Activated CD8-positive, alpha-beta memory T cell treated with anti-CD3 and anti-CD28 coated beads, Interleukin-2, amount 10 ng/mL, durations not matched to agents 7 days and 5 days (primary cell): ENCODE data around the gene VAMP4. TPM values are rescaled to one million over a fixed set of nuclear protein-coding genes. Genes with fewer than 3 reads are reported as not detected.

ENCODE experiments used
- ATAC-seq: fragments of 150-1000 bp; cut with Tn5 transposase; one replicate; pipeline ENCODE4 v1.10.0; 2021; ENCODE audit warnings: moderate library complexity
- CTCF ChIA-PET: fragments of 350-600 bp; sonication (Branson Sonifier 250); formaldehyde crosslinking; loops from one replicate; lab custom pipeline; 2021; ENCODE audit warnings: antibody characterized with exemption; lab: Charles Lee
- DNase-seq: peaks from one replicate; pipeline ENCODE4 v3.0.0-alpha.2; 2020
- H3K27ac Mint-ChIP-seq: one replicate; pipeline ENCODE4 v1.8.0; 2021; ENCODE audit warnings: mild to moderate bottlenecking, mixed read lengths
- H3K27me3 Mint-ChIP-seq: one replicate; pipeline ENCODE4 v1.8.0; 2021; ENCODE audit warnings: mixed read lengths
- H3K36me3 Mint-ChIP-seq: one replicate; pipeline ENCODE4 v1.8.0; 2021; ENCODE audit warnings: mild to moderate bottlenecking, mixed read lengths
- H3K4me1 Mint-ChIP-seq: one replicate; pipeline ENCODE4 v1.8.0; 2021; ENCODE audit warnings: mixed read lengths
- H3K4me3 Mint-ChIP-seq: one replicate; pipeline ENCODE4 v1.8.0; 2021; ENCODE audit warnings: mild to moderate bottlenecking, moderate library complexity, mixed read lengths
- H3K9me3 Mint-ChIP-seq: one replicate; pipeline ENCODE4 v1.8.0; 2022; ENCODE audit warnings: low read depth, mixed read lengths
- total RNA-seq, 2 experiments: library from RNA; stranded (reverse); gene quantifications; one replicate each; pipeline ENCODE4 v1.2.3, GENCODE V29; 2021

Gene VAMP4
- total RNA-seq, 2 experiments from 2014 or later: 12.5 to 16.9 TPM

GRCh38 chr1:171769171-171769570 is 27.3 kb upstream of the VAMP4 start:
- DNase-seq (no peak), ATAC-seq (no peak)
- H3K4me3 Mint-ChIP-seq: no peak overlapping the region
- H3K36me3 Mint-ChIP-seq: no peaks in the 10 kb centered on the region
- H3K27ac Mint-ChIP-seq: no peak overlapping the region
- H3K9me3 Mint-ChIP-seq: no peaks in the 10 kb centered on the region
- CTCF ChIA-PET: no interaction called here
- H3K4me1 Mint-ChIP-seq: no peaks in the 10 kb centered on the region
- H3K27me3 Mint-ChIP-seq: peaks cover 18% of the 10 kb centered on the region

GRCh38 chr1:171763764-171764163 is 21.9 kb upstream of the VAMP4 start:
- Mint-ChIP-seq H3K27ac (no peak overlapping the region), H3K36me3 (no peaks in the 10 kb centered on the region), H3K4me3 (no peak overlapping the region), H3K4me1 (no peaks in the 10 kb centered on the region), H3K9me3 (no peaks in the 10 kb centered on the region), H3K27me3 (peaks cover 17% of the 10 kb centered on the region)
- CTCF ChIA-PET: no interaction called here
- no peak for DNase-seq
- no peak for ATAC-seq

- CTCF ChIA-PET: interaction anchor here (0.7 kb wide), 1 partner anchor 98 kb away, joined by 3 read pairs; no protein-coding TSS in a partner anchor
- Mint-ChIP-seq H3K27me3 (peaks cover 24% of the 10 kb centered on the region), H3K4me3 (no peak overlapping the region), H3K27ac (no peak overlapping the region), H3K36me3 (no peaks in the 10 kb centered on the region), H3K4me1 (no peaks in the 10 kb centered on the region), H3K9me3 (no peaks in the 10 kb centered on the region)
- ATAC-seq (no peak), DNase-seq (no peak)
Observed at GRCh38 chr1:171762143-171762563, 20.3 kb upstream of the VAMP4 start.

DNA sequence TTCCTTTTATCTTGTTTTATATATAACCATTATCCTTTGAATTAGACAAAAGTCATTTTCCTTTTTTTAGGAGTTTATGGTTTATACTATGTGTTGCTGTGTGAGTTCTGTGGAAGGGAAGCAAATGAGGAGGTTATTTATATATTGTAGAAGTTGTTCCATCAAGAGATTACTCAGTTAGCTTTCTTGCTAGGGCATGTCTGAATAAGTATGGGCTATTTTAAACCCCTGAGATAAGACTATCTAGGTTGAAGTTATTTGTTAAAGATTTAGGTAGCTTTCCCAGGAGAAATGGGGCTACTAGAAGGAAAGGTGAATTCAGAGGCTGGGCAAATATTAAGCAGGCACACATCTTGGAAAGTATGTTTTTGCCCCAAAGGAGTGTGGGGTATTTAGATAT is 16.1 kb upstream of the VAMP4 start:
- CTCF ChIA-PET: interaction anchor here (1.4 kb wide), 1 partner anchor 9 kb away, joined by 3 read pairs; no protein-coding TSS in a partner anchor
- Mint-ChIP-seq H3K4me3 (no peak overlapping the region), H3K27ac (no peak overlapping the region), H3K4me1 (peaks cover 2% of the 10 kb centered on the region), H3K9me3 (no peaks in the 10 kb centered on the region), H3K27me3 (peaks cover 10% of the 10 kb centered on the region), H3K36me3 (no peaks in the 10 kb centered on the region)
- DNase-seq: no peak
- no peak for ATAC-seq

DNA sequence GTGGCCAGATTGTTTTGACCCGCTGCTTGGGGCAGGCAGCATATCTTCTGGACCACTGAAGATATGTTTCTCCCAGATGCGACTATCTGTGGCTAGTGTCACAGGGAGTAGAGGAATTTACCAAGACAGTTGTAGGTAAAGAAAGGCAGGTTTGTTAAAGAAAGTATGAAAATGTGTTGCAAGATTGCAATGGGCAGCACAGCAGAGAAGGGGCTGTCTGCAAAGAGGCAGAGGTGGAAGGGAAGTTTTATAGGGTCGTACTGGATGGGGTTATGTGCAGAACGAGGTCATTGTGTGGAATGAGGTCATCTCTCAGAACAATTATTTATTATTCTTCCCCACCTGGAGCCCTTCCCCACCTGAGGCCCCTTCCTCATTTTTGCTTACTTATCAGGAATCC is 15.0 kb upstream of the VAMP4 start:
- Mint-ChIP-seq H3K4me1 (peaks cover 5% of the 10 kb centered on the region), H3K27ac (no peak overlapping the region), H3K36me3 (no peaks in the 10 kb centered on the region), H3K4me3 (no peak overlapping the region), H3K9me3 (no peaks in the 10 kb centered on the region), H3K27me3 (peaks cover 8% of the 10 kb centered on the region)
- no peak for DNase-seq
- CTCF ChIA-PET: no interaction called here
- ATAC-seq: no peak

DNA sequence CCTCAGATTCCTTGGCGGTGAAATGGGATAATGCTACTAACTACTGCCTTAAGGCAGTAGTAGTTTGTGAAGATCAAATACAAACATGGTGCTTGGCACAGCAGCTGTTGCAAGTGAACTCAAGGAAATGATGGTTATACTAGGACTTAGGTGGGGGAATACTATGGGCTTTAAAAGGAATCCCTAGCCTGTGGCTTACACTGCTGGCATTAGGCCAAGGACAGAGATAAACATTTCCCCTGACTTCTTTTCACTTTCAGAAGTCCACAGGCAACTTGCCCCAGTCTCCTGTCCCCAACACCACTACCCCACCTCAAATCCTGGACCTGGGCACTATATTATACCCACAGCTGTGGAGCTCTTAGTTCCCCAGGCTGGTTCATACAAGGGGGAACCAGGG is 13.1 kb upstream of the VAMP4 start:
- peaks cover 13% of the 10 kb centered on the region for H3K4me1 Mint-ChIP-seq
- CTCF ChIA-PET: interaction anchor here (1.1 kb wide), 1 partner anchor 13 kb away, joined by 3 read pairs; the partner anchor contains the start of gene VAMP4
- no peak for ATAC-seq
- no peak for DNase-seq
- no peak overlapping the region for H3K27ac Mint-ChIP-seq
- no peaks in the 10 kb centered on the region for H3K9me3 Mint-ChIP-seq
- H3K36me3 Mint-ChIP-seq: peaks cover 2% of the 10 kb centered on the region
- no peak overlapping the region for H3K4me3 Mint-ChIP-seq
- H3K27me3 Mint-ChIP-seq: peaks cover 8% of the 10 kb centered on the region

GRCh38 chr1:171754353-171754705 is 12.5 kb upstream of the VAMP4 start:
- Mint-ChIP-seq H3K27me3 (peaks cover 8% of the 10 kb centered on the region), H3K4me1 (peaks cover 13% of the 10 kb centered on the region), H3K4me3 (no peak overlapping the region), H3K36me3 (peaks cover 2% of the 10 kb centered on the region), H3K9me3 (no peaks in the 10 kb centered on the region), H3K27ac (no peak overlapping the region)
- DNase-seq (no peak), ATAC-seq (no peak)
- CTCF ChIA-PET: interaction anchor here (1.1 kb wide), 1 partner anchor 12 kb away, joined by 3 read pairs; the partner anchor contains the start of gene VAMP4

DNA sequence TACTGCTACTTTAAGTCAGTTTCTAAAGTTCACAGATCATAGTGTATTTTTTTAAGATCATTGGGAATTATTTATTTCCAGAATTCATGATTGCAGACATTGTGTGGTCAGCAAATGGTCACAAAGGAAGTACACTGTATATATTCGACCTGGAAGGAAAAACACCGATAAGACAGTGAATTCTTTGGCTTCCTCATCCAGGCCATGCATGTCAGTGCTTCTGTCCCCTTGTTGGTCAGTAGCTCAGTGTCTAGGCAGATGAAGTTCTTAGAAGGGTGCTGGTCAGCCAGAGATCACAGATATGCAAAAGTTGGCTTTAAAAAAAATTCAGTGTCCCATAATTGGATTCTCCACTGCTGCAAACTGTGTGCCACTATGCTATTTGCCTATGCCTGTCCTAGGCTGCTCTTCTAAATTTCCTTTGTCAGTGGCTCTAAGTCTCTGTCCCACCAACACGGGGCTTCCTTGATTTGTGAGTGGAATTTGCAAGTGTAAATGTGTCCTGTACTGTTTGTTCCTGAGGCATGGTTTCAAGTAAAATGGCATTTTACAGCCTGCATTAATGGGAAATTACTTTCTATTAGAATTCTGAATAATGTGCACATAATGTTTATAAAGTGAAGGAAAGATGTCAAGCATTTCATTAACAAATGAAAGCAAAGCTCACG is 12.0 kb upstream of the VAMP4 start:
- Mint-ChIP-seq H3K27ac (no peak overlapping the region), H3K36me3 (peaks cover 2% of the 10 kb centered on the region), H3K27me3 (peaks cover 8% of the 10 kb centered on the region), H3K4me1 (peaks cover 13% of the 10 kb centered on the region), H3K4me3 (no peak overlapping the region), H3K9me3 (no peaks in the 10 kb centered on the region)
- CTCF ChIA-PET: interaction anchor here (1.1 kb wide), 1 partner anchor 12 kb away, joined by 3 read pairs; the partner anchor contains the start of gene VAMP4
- no peak for ATAC-seq
- DNase-seq: no peak

GRCh38 chr1:171753182-171753581 is 11.3 kb upstream of the VAMP4 start:
- ATAC-seq (no peak), DNase-seq (no peak)
- Mint-ChIP-seq H3K27ac (no peak overlapping the region), H3K4me3 (no peak overlapping the region), H3K9me3 (no peaks in the 10 kb centered on the region), H3K36me3 (peaks cover 2% of the 10 kb centered on the region), H3K4me1 (peaks cover 13% of the 10 kb centered on the region), H3K27me3 (peaks cover 6% of the 10 kb centered on the region)
- CTCF ChIA-PET: no interaction called here

GRCh38 chr1:171751221-171751620 is 9.4 kb upstream of the VAMP4 start:
- Mint-ChIP-seq H3K4me1 (peaks cover 13% of the 10 kb centered on the region), H3K27ac (peak overlapping the region; percentile 37), H3K9me3 (no peaks in the 10 kb centered on the region), H3K36me3 (peaks cover 2% of the 10 kb centered on the region), H3K4me3 (no peak overlapping the region), H3K27me3 (no peaks in the 10 kb centered on the region)
- DNase-seq (no peak), ATAC-seq (no peak)
- CTCF ChIA-PET: interaction anchor here (0.5 kb wide), 1 partner anchor 19 kb away, joined by 3 read pairs; no protein-coding TSS in a partner anchor

- H3K27me3 Mint-ChIP-seq: no peaks in the 10 kb centered on the region
- peaks cover 2% of the 10 kb centered on the region for H3K36me3 Mint-ChIP-seq
- peaks cover 14% of the 10 kb centered on the region for H3K4me1 Mint-ChIP-seq
- H3K9me3 Mint-ChIP-seq: no peaks in the 10 kb centered on the region
- CTCF ChIA-PET: no interaction called here
- H3K27ac Mint-ChIP-seq: no peak overlapping the region
- ATAC-seq (no peak), DNase-seq (no peak)
- H3K4me3 Mint-ChIP-seq: no peak overlapping the region
Observed at GRCh38 chr1:171748651-171749050, 6.8 kb upstream of the VAMP4 start.

- CTCF ChIA-PET: interaction anchor here (0.6 kb wide), 1 partner anchor 260 kb away, joined by 3 read pairs; the partner anchor contains the start of gene PRRC2C
- ATAC-seq: no peak
Observed at GRCh38 chr1:171744986-171745385, 3.1 kb upstream of the VAMP4 start.

DNA sequence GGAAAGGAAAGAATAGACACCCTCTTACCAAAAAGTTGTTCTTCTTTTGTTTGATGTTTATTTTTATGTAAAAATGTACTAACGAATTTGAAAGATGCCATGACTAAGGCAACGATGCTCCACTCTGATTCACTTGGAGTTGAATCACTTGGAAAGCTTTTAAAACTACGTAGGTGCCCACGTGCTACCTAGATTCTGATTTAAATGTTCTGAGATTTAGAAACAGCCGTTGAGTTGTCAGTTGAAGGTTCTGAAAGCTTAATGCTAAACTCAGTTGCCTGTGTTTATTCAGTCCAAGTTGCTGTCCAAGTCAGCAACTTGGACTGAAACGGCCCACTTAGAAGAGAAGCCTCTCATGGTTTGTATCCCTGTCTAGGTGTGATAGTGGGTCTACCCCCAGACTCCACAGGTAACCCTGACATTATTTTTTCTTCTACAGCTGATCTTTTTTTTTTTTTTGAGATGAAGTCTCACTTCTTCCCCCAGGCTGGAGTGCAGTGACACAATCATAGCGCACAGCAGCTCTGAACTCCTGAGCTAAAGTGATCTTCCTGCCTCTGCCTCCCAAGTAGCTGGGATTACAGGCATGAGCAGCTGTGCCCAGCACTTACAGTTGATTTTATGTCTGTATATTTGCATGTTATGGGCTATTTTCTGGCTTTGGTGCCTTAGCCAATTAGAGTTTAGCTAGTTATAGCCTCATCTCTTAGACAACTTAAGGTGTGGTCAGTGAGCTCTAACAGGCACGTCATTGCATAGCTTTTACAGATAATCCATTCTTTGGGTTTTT is 1.4 kb upstream of the VAMP4 start:
- H3K27ac Mint-ChIP-seq: peak overlapping the region; percentile 98
- H3K36me3 Mint-ChIP-seq: peaks cover 8% of the 10 kb centered on the region
- CTCF ChIA-PET: interaction anchor here (0.5 to 5.7 kb wide), 8 partner anchors 27 to 1835 kb away, joined by 3 to 34 read pairs (median 4); partner anchors contain the start of genes METTL13 and PRRC2C
- peak overlapping the region; percentile 97 for H3K4me3 Mint-ChIP-seq
- no peak for ATAC-seq
- DNase-seq: no peak
- H3K4me1 Mint-ChIP-seq: peaks cover 44% of the 10 kb centered on the region
- H3K9me3 Mint-ChIP-seq: no peaks in the 10 kb centered on the region
- no peaks in the 10 kb centered on the region for H3K27me3 Mint-ChIP-seq

More at GRCh38 chr1:171744986-171745385, 3.1 kb upstream of the VAMP4 start:
- Mint-ChIP-seq H3K4me1 (peaks cover 27% of the 10 kb centered on the region), H3K4me3 (no peak overlapping the region), H3K27ac (no peak overlapping the region), H3K36me3 (peaks cover 2% of the 10 kb centered on the region), H3K27me3 (no peaks in the 10 kb centered on the region), H3K9me3 (no peaks in the 10 kb centered on the region)
- DNase-seq: no peak
